ENCODE data around the gene TLK1. TPM values are rescaled to one million over a fixed set of nuclear protein-coding genes. Genes with fewer than 3 reads are reported as not detected.

The TLK1 gene
- polyA plus RNA-seq, 1 of the 3 experiments (the other 2 are of a cell fraction) = 4.8 TPM

DNA sequence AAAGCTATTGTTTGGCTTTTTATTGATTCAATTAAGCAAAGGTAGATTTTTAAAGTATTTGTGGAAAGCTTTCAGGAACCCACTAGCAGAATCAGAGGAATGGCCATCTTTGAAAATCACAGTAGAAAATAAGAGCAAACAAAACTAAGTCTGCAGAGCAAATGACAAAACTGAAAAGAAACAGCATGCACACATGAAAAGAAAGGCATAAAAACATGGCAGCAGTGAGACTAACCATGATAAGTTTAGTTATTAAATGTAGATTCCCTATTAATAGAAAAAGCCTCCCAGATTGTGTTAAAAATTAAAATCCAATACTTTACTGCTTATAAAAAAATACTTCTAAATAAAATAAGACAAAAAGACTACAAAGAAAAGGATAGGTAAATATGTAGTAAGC lies 9.1 kb upstream of the TLK1 start (continued):
- TF ChIP-seq FOXJ3 (CRISPR knock-in tag; IDR thresholded peaks at IDR 0.05) = no peak

DNA sequence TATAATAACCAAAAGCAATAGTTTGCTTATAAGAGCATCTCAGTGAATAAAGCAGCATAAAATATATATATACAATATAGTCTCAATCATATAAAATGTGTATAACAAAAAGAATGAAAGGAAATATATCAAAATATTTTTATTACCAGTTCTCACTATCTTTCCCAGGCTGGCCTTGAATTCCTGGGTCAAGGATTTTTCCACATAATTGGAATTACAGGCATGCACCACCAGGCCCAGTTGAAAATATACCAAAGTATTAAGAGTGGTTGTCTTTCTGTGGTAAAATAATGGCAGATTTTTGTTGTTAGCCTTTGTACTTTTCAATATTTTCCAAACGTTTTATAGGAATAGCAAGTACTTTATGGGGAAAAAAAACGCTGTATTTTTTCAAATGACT lies 8.6 kb upstream of the TLK1 start:
- H3K4me1 ChIP-seq (ENCODE audit: control insufficient read depth in 1 of 2, insufficient read depth in 2 of 2, low read depth in 1 of 2, low read length in 1 of 2) = no peaks in the 10 kb centered on the region
- ChIA-PET POLR2A (no interaction called here), CTCF (interaction anchor here (0.7 to 2.6 kb wide), 3 partner anchors 8 to 240 kb away, joined by 3 to 6 read pairs (median 3); partner anchors contain the start of gene GORASP2)
- H3K27me3 ChIP-seq (ENCODE audit: insufficient read depth) = no peaks in the 10 kb centered on the region
- H2AFZ ChIP-seq (ENCODE audit: low read depth) = no peak overlapping the region
- H4K20me1 ChIP-seq (ENCODE audit: insufficient read depth) = no peaks in the 10 kb centered on the region
- no peaks in the 10 kb centered on the region for H3K36me3 ChIP-seq (replicated peaks in 1 of 2; ENCODE audit: control insufficient read depth in 1 of 2, insufficient read depth in 2 of 2, low read length in 1 of 2)
- H3K9me2 ChIP-seq = no peaks in the 10 kb centered on the region
- no peak for DNase-seq
- no peak overlapping the region for H3K4me3 ChIP-seq (ENCODE audit: low read depth in 2 of 2, low read length in 1 of 2)
- H3K9ac ChIP-seq = no peak overlapping the region
- H3F3A ChIP-seq (replicated peaks; ENCODE audit: insufficient read depth) = no peaks in the 10 kb centered on the region
- H3K4me2 ChIP-seq = no peak overlapping the region
- no peaks in the 10 kb centered on the region for H3K9me3 ChIP-seq
- no peak for TF ChIP-seq SIN3A (IDR thresholded peaks at IDR 0.05; ENCODE audit: borderline replicate concordance, low read depth, low read length)
- TF ChIP-seq PBX3 (IDR thresholded peaks at IDR 0.05) = no peak
- WGBS (ENCODE audit: low lambda C conversion rate) = 12% methylated on average over 2 of the region's 2 CpGs
- no peak overlapping the region for H3K27ac ChIP-seq (ENCODE audit: low read depth in 2 of 2, low read length in 1 of 2)
- no peaks in the 10 kb centered on the region for H3K79me2 ChIP-seq (ENCODE audit: insufficient read depth)

DNA sequence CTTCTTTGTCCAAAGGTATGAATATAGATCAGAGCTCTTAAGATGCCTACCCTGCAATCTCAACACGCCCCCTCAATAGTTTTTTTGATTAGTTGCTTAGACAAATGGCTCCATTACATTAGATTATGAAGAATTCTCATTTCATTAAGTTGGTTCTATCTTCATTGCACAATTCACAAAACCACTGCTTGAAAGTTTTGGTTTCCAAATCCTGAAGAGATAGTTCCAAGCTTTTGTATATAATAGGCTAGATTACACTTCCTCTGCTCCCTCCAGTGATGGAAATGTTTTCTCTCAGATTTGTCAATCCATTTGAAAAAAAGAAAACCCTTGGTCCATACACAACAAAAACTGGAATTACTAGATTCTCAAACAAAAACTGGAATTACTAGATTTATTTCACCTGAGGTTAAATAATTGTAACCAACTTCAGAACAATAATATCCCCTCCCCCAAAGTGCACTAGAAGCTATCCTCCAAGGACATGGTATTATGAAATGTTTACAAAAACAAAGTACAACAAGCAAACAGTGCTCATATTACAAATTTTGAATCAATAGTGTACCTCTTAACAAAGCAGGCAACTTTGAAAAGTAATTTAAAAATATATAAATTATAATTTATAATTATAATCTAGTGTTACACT lies 6.8 kb upstream of the TLK1 start:
- TF ChIP-seq EZH2phosphoT487 (IDR thresholded peaks at IDR 0.05; ENCODE audit: borderline replicate concordance, low read depth) (no peak), FOSL2 (IDR thresholded peaks at IDR 0.05; ENCODE audit: borderline replicate concordance, low read depth) (no peak)
- Histone ChIP-seq H3K4me2 (no peak overlapping the region), H3K9me3 (no peaks in the 10 kb centered on the region), H3F3A (replicated peaks; ENCODE audit: insufficient read depth) (peaks cover 3% of the 10 kb centered on the region), H3K27ac (ENCODE audit: low read depth in 2 of 2, low read length in 1 of 2) (no peak overlapping the region), H3K79me2 (ENCODE audit: insufficient read depth) (no peaks in the 10 kb centered on the region), H3K27me3 (ENCODE audit: insufficient read depth) (no peaks in the 10 kb centered on the region), H3K4me1 (ENCODE audit: control insufficient read depth in 1 of 2, insufficient read depth in 2 of 2, low read depth in 1 of 2, low read length in 1 of 2) (no peaks in the 10 kb centered on the region), H4K20me1 (ENCODE audit: insufficient read depth) (no peaks in the 10 kb centered on the region), H3K4me3 (ENCODE audit: low read depth in 2 of 2, low read length in 1 of 2) (no peak overlapping the region), H3K9ac (no peak overlapping the region), H2AFZ (ENCODE audit: low read depth) (no peak overlapping the region), H3K36me3 (replicated peaks in 1 of 2; ENCODE audit: control insufficient read depth in 1 of 2, insufficient read depth in 2 of 2, low read length in 1 of 2) (no peaks in the 10 kb centered on the region), H3K9me2 (no peaks in the 10 kb centered on the region)
- ChIA-PET POLR2A (no interaction called here), CTCF (no interaction called here)
- no peak for DNase-seq
- 54% methylated on average over 1 of the region's 1 CpG for WGBS (ENCODE audit: low lambda C conversion rate)

DNA sequence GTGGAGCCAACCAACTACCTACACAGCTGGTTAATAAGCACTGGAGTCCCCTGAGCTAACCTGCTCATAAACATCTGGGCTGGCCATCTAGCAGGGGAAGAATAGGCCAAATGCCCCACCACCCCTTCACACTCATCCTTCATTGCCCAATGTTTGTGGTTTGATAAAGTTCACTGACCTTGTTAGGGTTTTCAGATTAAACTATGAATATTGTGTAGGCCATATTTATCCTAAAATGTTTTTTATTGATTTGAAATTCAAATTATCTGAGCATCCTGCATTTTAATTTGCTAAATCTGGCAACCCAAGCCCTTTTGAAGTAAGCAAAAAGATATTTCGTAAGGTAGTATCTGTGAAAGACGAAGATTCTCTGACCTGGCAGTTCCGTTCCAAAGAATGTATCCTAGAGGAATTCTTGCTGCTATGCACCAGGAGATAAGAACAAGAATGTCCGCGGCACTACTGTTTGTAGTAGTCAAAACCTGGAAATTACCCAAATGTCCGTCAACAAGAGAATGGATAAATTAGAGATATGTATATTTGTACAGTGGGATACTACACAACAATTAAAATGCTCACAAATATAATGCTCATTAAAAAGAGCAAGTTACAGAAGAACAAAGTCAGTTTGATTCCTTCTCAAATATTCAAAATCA lies 5.8 kb upstream of the TLK1 start:
- POLR2A ChIA-PET = no interaction called here
- no peak overlapping the region for H3K4me3 ChIP-seq (ENCODE audit: low read depth in 2 of 2, low read length in 1 of 2)
- 97% methylated on average over 6 of the region's 6 CpGs for WGBS (ENCODE audit: low lambda C conversion rate)
- TF ChIP-seq FOXJ3 (CRISPR knock-in tag; IDR thresholded peaks at IDR 0.05) (no peak), RAD21 (IDR thresholded peaks at IDR 0.05; ENCODE audit: low read length) (no peak), REST (IDR thresholded peaks at IDR 0.05; ENCODE audit: low read depth, low read length) (no peak), RFX5 (IDR thresholded peaks at IDR 0.05; ENCODE audit: low read length) (no peak), SIN3A (IDR thresholded peaks at IDR 0.05; ENCODE audit: borderline replicate concordance, low read depth, low read length) (no peak), PBX3 (IDR thresholded peaks at IDR 0.05) (no peak), POLR2AphosphoS5 (IDR thresholded peaks at IDR 0.05; ENCODE audit: low read depth, low read length) (no peak), RCOR1 (IDR thresholded peaks at IDR 0.05; ENCODE audit: low read length) (no peak)
- TF ChIP-seq, protein P1, sequence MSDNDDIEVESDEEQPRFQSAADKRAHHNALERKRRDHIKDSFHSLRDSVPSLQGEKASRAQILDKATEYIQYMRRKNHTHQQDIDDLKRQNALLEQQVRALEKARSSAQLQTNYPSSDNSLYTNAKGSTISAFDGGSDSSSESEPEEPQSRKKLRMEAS (IDR thresholded peaks at IDR 0.05; ENCODE audit: low read depth) = no peak

More for the DNA sequence above, 5.8 kb upstream of the TLK1 start:
- no peak overlapping the region for H2AFZ ChIP-seq (ENCODE audit: low read depth)
- H4K20me1 ChIP-seq (ENCODE audit: insufficient read depth) = no peaks in the 10 kb centered on the region
- no peak overlapping the region for H3K4me2 ChIP-seq
- no peaks in the 10 kb centered on the region for H3K36me3 ChIP-seq (replicated peaks in 1 of 2; ENCODE audit: control insufficient read depth in 1 of 2, insufficient read depth in 2 of 2, low read length in 1 of 2)
- H3K9ac ChIP-seq = no peak overlapping the region
- H3K27ac ChIP-seq (ENCODE audit: low read depth in 2 of 2, low read length in 1 of 2) = no peak overlapping the region
- H3F3A ChIP-seq (replicated peaks; ENCODE audit: insufficient read depth) = peaks cover 10% of the 10 kb centered on the region
- no peaks in the 10 kb centered on the region; the same call in 1 of the 2 replicates for H3K79me2 ChIP-seq (ENCODE audit: insufficient read depth)
- H3K9me2 ChIP-seq = no peaks in the 10 kb centered on the region
- no peaks in the 10 kb centered on the region for H3K27me3 ChIP-seq (ENCODE audit: insufficient read depth)
- DNase-seq = no peak
- 0 out of 4 replicates have a peak, but pooled peaks cover 0 to 4% of the 10 kb centered on the region in 2 experiments for H3K4me1 ChIP-seq (ENCODE audit: control insufficient read depth in 1 of 2, insufficient read depth in 2 of 2, low read depth in 1 of 2, low read length in 1 of 2)
- CTCF ChIA-PET = interaction anchor here (0.6 kb wide), 1 partner anchor 100 kb away, joined by 4 read pairs; no protein-coding TSS in a partner anchor
- no peaks in the 10 kb centered on the region for H3K9me3 ChIP-seq
